ENCODE results near the gene PYM1.

Gene PYM1

DNA sequence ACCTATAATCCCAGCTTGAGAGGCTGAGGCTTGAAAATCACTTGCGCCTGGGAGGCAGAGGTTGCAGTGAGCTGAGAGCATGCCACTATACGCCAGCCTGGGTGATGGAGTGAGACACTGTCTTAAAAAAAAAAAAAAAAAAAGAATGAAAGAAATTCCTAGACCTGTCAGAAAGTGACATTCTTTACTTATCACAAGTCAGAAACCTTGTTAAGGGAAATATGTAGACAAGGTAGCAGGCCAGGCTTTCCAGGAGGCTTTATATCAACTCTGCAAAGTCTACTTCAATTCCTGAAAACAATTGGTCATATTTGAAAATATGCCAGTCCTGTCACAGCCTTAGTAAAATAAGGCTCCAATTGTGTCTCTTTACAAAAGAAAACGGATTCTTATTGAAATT, 65.8 kb downstream of the PYM1 start:
- TF ChIP-seq CTCF (conservative IDR thresholded peaks at IDR 0.05; ENCODE audit: low read length) = no peak
- H3K4me3 ChIP-seq (ENCODE audit: low read length) = no peak overlapping the region
- no peak for DNase-seq (ENCODE audit: low read depth)

DNA sequence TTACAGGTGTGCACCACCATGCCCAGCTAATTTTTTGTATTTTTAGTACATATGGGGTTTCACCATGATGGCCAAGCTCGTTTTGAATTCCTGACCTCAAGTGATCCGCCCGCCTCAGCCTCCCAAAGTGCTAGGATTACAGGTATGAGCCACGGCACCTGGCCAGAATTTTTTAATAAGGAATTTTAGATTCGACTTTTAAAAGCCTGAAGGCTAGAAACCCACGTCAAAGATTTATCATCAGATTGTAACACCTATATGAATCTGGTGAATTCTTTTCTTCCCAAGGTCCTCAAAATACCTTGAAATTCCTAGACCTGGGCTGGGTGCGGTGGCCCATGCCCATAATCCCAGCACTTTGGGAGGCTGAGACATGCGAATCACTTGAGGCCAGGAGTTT, 66.3 kb downstream of the PYM1 start:
- TF ChIP-seq CTCF (conservative IDR thresholded peaks at IDR 0.05; ENCODE audit: low read length) = no peak
- DNase-seq (ENCODE audit: low read depth) = no peak
- no peak overlapping the region for H3K4me3 ChIP-seq (ENCODE audit: low read length)

- DNase-seq (ENCODE audit: low read depth) = no peak
- no peak for TF ChIP-seq CTCF (conservative IDR thresholded peaks at IDR 0.05; ENCODE audit: low read length)
- no peak overlapping the region for H3K4me3 ChIP-seq (ENCODE audit: low read length)
Observed at GRCh38 chr12:55852740-55853139, 75.0 kb downstream of the PYM1 start.
